DND-41 (cell line): ENCODE measurements around the gene EGFLAM.

Experiments
- EZH2 ChIP-seq: IDR thresholded peaks from 3 replicates; pipeline ENCODE4 v1.6.1; 2012; ENCODE audit warnings: borderline replicate concordance, low read depth, mild to moderate bottlenecking, moderate library complexity, low read length, inconsistent platforms; ENCODE audit not compliant: severe bottlenecking
- TF ChIP-seq, protein P1 (sequence below): IDR thresholded peaks from 2 replicates; pipeline ENCODE4 v1.5.1; 2012; ENCODE audit warnings: borderline replicate concordance, low read length, moderate library complexity, mild to moderate bottlenecking; ENCODE audit not compliant: poor library complexity, severe bottlenecking; ENCODE audit errors: extremely low read depth

DNA sequence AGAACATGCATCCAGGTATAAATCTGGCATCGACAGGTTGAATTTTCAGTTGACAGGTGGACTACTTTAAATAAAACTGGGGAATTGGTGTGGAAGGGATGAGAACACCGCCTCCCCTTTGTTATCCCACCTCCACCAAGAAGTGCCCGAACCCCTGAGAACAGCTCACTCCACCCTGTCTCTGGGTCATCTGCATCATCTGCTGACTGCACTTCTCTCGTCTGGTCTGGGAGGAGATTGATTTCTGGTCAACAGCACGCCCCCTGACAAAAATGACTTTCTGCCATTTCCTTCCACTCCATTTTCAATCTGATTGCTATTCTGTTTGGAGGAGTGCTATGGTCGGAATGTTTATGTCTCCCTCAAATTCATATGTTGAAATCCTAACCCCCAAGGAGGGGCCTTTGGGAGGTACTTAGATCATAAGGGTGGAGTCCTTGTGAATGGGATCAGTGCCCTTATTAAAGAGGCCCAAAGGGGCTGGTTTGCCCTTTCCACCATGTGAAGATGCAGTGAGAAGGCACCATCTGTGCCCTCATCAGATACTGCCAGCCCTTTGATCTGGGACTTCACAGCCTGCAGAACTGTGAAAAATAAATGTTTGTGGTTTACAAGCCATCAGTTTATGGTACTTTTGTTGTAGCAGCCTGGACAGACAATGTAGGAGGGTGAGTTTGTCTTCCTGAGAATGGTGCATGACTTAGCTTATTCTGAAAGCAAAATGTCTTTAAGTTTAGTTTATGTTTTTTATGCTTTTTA lies 145.7 kb downstream of the EGFLAM start:
- TF ChIP-seq, protein P1, sequence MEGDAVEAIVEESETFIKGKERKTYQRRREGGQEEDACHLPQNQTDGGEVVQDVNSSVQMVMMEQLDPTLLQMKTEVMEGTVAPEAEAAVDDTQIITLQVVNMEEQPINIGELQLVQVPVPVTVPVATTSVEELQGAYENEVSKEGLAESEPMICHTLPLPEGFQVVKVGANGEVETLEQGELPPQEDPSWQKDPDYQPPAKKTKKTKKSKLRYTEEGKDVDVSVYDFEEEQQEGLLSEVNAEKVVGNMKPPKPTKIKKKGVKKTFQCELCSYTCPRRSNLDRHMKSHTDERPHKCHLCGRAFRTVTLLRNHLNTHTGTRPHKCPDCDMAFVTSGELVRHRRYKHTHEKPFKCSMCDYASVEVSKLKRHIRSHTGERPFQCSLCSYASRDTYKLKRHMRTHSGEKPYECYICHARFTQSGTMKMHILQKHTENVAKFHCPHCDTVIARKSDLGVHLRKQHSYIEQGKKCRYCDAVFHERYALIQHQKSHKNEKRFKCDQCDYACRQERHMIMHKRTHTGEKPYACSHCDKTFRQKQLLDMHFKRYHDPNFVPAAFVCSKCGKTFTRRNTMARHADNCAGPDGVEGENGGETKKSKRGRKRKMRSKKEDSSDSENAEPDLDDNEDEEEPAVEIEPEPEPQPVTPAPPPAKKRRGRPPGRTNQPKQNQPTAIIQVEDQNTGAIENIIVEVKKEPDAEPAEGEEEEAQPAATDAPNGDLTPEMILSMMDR, result no peak
- TF ChIP-seq EZH2, result no peak
